ENCODE data around the gene APBA1. TPM values are rescaled to one million over a fixed set of nuclear protein-coding genes. Genes with fewer than 3 reads are reported as not detected.

Gene APBA1
- total and polyA plus RNA-seq, 7 donors, result 0.23 to 4.2 (median 0.81) TPM

- no peak overlapping the region for H3K27ac ChIP-seq
- 85 to 95% (median 94%) methylated on average over 4 of the region's 4 CpGs for WGBS, 3 donors
- TF ChIP-seq, protein P1, sequence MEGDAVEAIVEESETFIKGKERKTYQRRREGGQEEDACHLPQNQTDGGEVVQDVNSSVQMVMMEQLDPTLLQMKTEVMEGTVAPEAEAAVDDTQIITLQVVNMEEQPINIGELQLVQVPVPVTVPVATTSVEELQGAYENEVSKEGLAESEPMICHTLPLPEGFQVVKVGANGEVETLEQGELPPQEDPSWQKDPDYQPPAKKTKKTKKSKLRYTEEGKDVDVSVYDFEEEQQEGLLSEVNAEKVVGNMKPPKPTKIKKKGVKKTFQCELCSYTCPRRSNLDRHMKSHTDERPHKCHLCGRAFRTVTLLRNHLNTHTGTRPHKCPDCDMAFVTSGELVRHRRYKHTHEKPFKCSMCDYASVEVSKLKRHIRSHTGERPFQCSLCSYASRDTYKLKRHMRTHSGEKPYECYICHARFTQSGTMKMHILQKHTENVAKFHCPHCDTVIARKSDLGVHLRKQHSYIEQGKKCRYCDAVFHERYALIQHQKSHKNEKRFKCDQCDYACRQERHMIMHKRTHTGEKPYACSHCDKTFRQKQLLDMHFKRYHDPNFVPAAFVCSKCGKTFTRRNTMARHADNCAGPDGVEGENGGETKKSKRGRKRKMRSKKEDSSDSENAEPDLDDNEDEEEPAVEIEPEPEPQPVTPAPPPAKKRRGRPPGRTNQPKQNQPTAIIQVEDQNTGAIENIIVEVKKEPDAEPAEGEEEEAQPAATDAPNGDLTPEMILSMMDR (IDR thresholded peaks at IDR 0.05), result no peak
- H3K27me3 ChIP-seq (ENCODE audit: insufficient read depth in 3 of 3, low read length in 2 of 3), result no peaks in the 10 kb centered on the region
- ATAC-seq (no peak), DNase-seq (no peak)
- peaks cover 9% of the 10 kb centered on the region for H3K4me1 ChIP-seq
- no peaks in the 10 kb centered on the region for H3K36me3 ChIP-seq (ENCODE audit: insufficient read depth in 1 of 2, low read depth in 1 of 2)
- no peak overlapping the region for H3K4me3 ChIP-seq
- intact Hi-C loops (cut with DNase I), result loop anchor here in 1 of 2 donors (5.0 to 10.0 kb wide), 2 partner anchors 48 to 75 kb away; no protein-coding TSS in a partner anchor
- no peaks in the 10 kb centered on the region for H3K9me3 ChIP-seq
Measured at GRCh38 chr9:69496846-69497450, 175.2 kb downstream of the APBA1 start.

DNA sequence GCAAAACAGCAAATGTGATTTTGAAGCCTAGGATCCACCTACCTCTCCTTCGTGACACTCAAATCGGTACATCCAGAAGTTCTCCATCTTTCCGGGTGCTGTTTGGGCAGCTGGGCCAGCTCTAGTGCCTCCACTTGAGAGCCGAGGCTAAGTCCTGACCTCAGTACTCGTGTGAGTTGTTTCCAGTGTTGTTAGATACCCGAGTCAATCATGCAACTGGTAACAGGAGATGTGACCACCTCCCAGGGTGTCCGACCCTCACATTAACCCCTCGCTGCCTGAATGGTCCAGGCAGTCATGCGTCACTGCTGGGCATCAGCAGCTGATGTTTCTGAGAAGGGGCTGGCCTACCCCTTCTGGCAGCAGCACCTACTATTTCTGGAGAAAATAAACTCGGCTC, 176.9 kb downstream of the APBA1 start:
- no peaks in the 10 kb centered on the region for H3K9me3 ChIP-seq
- no peaks in the 10 kb centered on the region for H3K27me3 ChIP-seq (ENCODE audit: insufficient read depth in 3 of 3, low read length in 2 of 3)
- H3K4me3 ChIP-seq, result no peak overlapping the region
- TF ChIP-seq, protein P1 (IDR thresholded peaks at IDR 0.05), result no peak
- peaks cover 9% of the 10 kb centered on the region for H3K4me1 ChIP-seq
- no peaks in the 10 kb centered on the region for H3K36me3 ChIP-seq (ENCODE audit: insufficient read depth in 1 of 2, low read depth in 1 of 2)
- intact Hi-C loops (cut with DNase I), result loop anchor here in 1 of 2 donors (5.0 to 10.0 kb wide), 2 partner anchors 50 to 73 kb away; no protein-coding TSS in a partner anchor
- ATAC-seq, result no peak
- H3K27ac ChIP-seq, result no peak overlapping the region
- WGBS, 3 donors, result 62 to 69% (median 66%) methylated on average over 10 of the region's 10 CpGs
- no peak for DNase-seq

GRCh38 chr9:69494763-69495162, 177.4 kb downstream of the APBA1 start:
- no peak for ATAC-seq
- no peak overlapping the region for H3K27ac ChIP-seq
- intact Hi-C loops (cut with DNase I), result loop anchor here in 1 of 2 donors (5.0 to 10.0 kb wide), 2 partner anchors 50 to 72 kb away; no protein-coding TSS in a partner anchor
- H3K36me3 ChIP-seq (ENCODE audit: insufficient read depth in 1 of 2, low read depth in 1 of 2), result no peaks in the 10 kb centered on the region
- TF ChIP-seq, protein P1 (IDR thresholded peaks at IDR 0.05), result no peak
- H3K27me3 ChIP-seq (ENCODE audit: insufficient read depth in 3 of 3, low read length in 2 of 3), result no peaks in the 10 kb centered on the region
- H3K4me3 ChIP-seq, result no peak overlapping the region
- DNase-seq, result no peak
- H3K4me1 ChIP-seq, result peaks cover 9% of the 10 kb centered on the region
- 77 to 87% (median 82%) methylated on average over 2 of the region's 2 CpGs for WGBS, 3 donors
- no peaks in the 10 kb centered on the region for H3K9me3 ChIP-seq

GRCh38 chr9:69494208-69494607, 178.0 kb downstream of the APBA1 start:
- no peaks in the 10 kb centered on the region for H3K36me3 ChIP-seq (ENCODE audit: insufficient read depth in 1 of 2, low read depth in 1 of 2)
- H3K9me3 ChIP-seq, result no peaks in the 10 kb centered on the region
- ATAC-seq (no peak), DNase-seq (no peak)
- 88 to 93% (median 90%) methylated on average over 4 of the region's 4 CpGs for WGBS, 3 donors
- intact Hi-C loops (cut with DNase I), result loop anchor here in 1 of 2 donors (10.0 kb wide), 1 partner anchor 51 kb away; no protein-coding TSS in a partner anchor
- no peak overlapping the region for H3K27ac ChIP-seq
- H3K4me3 ChIP-seq, result no peak overlapping the region
- H3K27me3 ChIP-seq (ENCODE audit: insufficient read depth in 3 of 3, low read length in 2 of 3), result no peaks in the 10 kb centered on the region
- TF ChIP-seq, protein P1 (IDR thresholded peaks at IDR 0.05), result no peak
- H3K4me1 ChIP-seq, result peaks cover 9% of the 10 kb centered on the region

Measured in psoas muscle (tissue), 8 donors.